Measurements from ENCODE around the gene GPR3.
"Not testable (repeated sequence)": the region's sequence is repeated elsewhere in the genome, so short reads cannot be mapped to it uniquely, and the experiment has no call there.

The GPR3 gene

GRCh38 chr1:27380766-27381733 lies 11.4 kb upstream of the GPR3 start:
- DNase-seq: no peak

- no peak for DNase-seq
These were observed 10.3 kb upstream of the GPR3 start for GRCh38 chr1:27381969-27382762.

- DNase-seq: no peak
These were observed 9.3 kb upstream of the GPR3 start, which contains the start of gene CD164L2 for GRCh38 chr1:27383039-27383605. Gene CD164L2 (minus strand): TSS chr1:27383333. CDS start chr1:27383239, 94 bp downstream.

DNA sequence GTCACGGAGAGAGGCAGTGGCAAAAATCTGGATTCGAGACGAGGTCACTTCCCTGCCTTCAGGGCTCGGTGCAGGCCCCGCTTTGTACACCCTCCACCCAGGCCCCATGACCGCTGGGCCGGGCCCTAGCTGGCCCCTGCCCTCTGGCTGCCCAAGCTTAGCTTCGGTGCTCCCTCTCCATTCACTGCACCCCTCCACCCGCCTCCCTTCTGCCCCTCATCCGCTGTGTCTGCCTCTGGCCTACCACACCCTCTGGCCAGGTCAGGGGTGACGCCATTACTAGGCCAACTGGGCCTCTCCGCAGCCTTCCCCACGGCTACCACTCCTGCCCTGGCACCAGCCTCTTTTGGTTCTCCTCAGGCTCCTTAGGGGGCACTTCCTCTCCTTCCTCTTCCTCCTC lies 8.8 kb upstream of the GPR3 start:
- no peak for DNase-seq

GRCh38 chr1:27384797-27385196 lies 7.6 kb upstream of the GPR3 start:
- DNase-seq: not testable (repeated sequence)

DNA sequence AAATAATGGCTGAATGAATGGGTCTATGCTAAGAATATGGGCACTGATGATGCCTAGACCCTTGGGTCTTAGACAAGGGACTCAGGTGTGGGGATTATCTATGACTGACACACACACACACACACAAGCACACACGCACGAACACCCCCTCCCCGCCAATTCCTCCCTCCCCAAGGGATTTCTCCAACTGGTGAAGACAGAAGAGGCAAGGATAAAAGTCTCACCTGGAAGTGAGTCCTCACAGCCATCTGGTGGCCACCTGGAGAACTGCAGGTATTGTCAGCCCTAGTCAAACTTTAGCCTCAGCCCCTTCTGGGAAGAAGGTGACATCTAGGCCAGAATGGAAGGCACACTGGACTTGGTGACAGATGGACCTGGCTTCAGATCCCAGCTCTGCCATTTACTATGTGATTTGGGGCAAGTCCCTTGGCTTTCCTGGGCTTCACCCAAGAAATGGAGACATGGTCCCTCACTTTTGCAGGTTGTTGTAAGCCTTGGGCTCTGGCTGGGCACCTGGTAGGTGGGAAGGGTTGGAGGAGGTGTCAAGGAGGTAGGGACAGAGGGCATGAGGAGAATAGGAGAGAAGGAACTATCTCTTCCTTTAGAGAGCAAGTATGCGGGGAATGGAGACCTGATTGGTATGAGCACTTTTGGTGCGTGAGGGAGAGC lies 4.0 kb upstream of the GPR3 start:
- peak; percentile 42 for DNase-seq

DNA sequence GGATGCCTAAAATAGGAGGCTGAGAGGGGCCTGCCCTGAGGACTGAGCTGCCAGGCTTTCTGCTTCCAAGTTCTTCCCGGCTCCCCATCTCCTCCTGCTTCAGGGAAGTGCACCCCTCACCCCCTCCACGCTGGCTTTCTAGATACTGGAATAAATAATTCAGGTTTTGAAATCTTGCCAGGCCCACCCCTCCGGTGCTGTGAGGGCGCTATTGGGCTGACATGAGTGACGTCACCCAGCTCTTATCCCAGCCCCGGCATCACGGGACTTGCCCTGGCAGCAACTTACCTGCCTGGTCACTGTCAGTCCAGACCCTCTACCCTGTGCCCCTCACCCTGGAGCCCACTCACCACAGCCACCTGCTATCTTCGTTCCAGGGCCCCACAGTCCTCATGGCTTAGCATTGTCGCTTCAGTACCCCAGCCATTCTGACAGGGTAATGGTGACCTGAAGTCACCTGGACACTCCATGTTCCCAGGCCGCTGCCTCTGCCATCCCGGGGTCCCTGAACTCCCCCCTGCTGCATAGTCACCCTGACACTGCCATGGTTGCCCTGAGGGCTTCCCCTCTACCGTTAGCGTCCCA lies 819 bp upstream of the GPR3 start:
- no peak for DNase-seq

GRCh38 chr1:27392778-27393635 lies 585 bp downstream of the GPR3 start:
- no peak for DNase-seq

GRCh38 chr1:27393641-27394281 lies 1.3 kb downstream of the GPR3 start:
- DNase-seq: no peak

- no peak for DNase-seq
These were observed 1.8 kb downstream of the GPR3 start for GRCh38 chr1:27394282-27394658.

GRCh38 chr1:27394925-27395324 lies 2.5 kb downstream of the GPR3 start:
- DNase-seq: no peak

GRCh38 chr1:27395441-27396195 lies 3.2 kb downstream of the GPR3 start:
- peak; percentile 44 for DNase-seq

DNA sequence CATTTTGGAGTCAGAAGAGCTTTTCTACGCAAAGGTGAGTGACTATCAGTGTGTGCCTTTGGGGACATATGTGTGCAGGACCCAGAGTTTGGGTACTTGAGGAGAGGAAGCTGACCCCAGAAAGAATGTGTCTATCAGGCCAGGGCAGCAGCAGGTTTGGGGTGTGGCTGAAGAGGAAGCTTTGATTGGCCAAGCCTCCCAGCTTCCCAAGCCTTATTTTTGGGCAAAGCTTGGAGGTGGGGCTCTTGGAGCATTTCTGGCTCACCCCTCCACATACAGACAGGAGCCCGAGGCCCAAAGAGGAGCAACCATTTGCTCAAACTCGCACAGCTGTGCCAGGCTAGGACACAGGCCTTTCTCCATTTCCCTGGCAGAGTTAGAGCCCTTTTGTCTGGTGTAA lies 4.7 kb downstream of the GPR3 start:
- DNase-seq: no peak

- DNase-seq: no peak
These were observed 5.3 kb downstream of the GPR3 start for GRCh38 chr1:27397749-27398148.

DNA sequence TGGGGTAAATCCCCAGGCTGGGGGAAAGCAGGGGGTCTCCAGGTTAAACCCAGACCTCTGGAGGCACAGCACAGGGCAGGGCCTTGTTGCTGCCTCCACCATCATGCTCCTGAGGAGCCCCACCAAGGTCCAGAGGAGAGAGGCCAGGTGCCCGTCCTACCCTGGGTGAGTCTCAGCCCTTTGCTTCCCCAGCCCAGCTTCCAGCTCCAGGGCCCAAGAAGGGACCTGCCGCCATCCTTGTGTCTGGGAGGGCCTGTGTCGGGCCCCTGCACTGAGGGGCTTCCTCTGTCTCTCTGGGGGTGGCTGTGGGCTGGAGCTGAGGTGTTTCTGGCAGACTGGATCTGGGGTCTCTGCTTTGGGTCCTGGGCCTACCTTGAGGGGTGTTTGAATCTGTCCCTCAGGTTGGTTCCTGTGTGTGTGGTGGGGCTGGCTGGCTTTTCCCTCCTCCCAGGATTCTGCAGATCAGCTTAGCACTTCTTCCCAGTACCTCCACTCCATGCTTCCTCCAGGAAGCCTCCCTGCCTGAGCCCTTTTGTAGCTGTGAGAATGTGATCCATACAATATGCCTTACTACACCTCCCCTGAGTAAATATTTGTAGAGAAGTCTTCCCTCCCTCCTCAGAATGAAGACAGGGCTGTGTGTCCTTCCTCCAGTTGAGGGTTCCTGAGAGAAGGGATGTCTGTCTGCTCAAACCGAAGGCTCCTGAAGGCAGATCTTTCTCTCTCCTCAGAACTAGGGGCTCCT lies 6.2 kb downstream of the GPR3 start:
- DNase-seq: no peak

DNA sequence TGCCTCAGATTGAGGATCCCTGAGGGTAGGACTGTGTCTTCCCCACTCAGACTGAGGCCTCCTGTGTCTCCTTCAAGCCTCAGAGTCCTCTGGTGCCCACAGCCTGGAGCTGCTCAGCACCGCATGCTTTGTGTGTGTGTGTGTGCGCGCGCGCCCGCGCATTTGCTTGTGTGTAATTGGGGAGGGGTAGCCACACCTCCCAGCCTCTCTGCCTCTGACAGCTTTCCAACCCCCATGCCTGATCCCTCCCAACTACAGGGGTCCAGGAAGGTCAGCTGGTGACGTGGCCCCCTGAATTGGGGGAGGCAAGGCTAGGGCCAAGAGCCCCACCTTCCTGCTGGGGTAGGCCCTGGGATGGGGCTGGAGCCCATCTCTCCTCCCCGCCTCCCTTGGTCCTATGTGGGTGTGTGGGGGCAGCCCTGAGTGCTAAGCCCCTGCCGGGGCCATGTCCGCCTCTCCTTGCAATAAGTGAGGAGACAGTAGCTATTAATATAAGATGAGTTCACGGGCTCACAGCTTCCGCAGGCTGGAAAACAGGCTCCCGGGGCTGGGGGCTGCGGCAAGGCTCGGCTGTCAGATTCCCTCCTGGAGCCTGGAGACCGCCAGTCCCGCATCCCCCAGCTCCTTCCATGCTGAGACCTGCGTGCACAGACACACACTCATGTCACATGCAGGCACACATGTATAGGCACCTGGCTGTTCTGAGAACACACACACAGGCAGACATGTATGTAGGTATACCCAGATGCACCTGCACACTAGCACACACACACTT lies 7.0 kb downstream of the GPR3 start:
- DNase-seq: no peak

GRCh38 chr1:27400082-27400962 lies 7.9 kb downstream of the GPR3 start:
- DNase-seq: no peak

- DNase-seq: no peak
These were observed 8.5 kb downstream of the GPR3 start for GRCh38 chr1:27400963-27401341.

Measured in NCI-H1694 (cell line).